Central memory CD4-positive, alpha-beta T cell (primary cell): Measurements from ENCODE around the gene FOXK2.
"Not testable (repeated sequence)": the region's sequence is repeated elsewhere in the genome, so short reads cannot be mapped to it uniquely, and the experiment has no call there.

Source experiments
- DNase-seq: peaks from one replicate; pipeline ENCODE4 v3.0.0; 2022

Gene FOXK2

DNA sequence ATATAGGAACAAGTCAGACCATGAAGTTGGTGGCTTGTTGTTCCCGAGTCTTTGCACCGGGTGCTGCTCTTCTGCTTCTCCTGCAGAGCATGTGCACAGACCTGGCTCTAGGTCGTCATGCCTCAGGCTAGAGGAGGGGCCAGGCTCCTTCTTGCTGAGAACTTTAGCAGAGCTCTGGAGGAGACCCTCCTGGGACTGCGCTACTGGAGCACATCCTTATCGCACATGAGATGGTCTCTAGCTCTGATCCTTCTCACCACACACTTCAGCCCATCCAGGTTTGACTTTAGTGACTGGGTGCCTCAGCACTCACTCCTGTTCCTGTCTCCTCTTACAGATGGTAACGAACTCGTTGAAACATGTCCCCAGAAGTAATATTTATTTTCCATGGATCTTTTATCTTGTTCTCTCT is 14.9 kb downstream of the FOXK2 start:
- DNase-seq: no peak

DNA sequence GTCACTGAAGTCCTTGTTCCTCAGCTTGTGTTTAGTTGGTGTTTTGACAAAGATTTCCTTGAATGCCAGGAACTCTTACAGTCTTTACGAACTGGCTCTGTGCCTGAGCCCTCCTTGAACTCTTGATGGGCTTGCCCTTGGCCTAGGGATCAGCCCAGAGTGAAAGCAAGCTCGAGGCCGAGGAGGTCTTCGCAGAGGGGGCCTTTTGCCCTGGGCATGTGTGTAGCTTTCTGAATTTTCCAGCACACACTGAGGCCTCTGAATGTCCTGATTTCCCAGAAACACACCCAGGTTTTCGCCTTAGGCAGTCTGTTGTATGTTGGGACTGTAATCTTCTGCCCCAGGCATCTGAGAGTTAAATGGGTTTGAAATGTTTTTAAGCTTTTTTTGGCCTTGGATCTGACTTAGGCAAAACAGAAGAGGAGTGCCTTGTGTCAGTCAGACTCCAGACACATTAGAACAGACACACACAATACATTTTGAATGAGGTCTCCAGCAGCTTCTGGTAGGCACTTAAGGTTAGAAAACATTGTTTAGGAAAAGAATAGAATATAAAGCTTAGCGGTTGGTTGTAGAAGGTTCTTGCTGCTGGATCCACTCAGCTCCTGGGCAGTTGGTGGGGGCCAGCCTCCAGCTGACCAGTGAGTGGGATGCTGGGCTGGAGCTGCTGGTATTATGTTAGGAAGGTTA is 17.1 kb downstream of the FOXK2 start:
- DNase-seq: no peak

DNA sequence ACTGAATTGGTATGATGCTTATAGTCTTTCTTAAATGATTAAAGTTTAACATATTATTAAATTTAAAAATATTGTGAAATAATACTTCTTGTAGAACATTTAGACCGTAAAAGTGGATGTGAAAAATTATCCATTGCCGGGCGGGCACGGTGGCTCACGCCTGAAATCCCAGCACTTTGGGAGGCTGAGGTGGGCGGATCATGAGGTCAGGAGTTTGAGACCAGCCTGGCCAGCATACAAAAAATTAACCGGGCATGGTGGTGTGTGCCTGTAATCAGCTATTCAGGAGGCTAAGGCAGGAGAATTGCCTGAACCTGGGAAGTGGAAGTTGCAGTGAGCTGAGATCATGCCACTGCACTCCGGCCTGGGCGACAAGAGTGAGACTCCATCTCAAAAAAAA is 17.7 kb downstream of the FOXK2 start:
- DNase-seq: not testable (repeated sequence)

DNA sequence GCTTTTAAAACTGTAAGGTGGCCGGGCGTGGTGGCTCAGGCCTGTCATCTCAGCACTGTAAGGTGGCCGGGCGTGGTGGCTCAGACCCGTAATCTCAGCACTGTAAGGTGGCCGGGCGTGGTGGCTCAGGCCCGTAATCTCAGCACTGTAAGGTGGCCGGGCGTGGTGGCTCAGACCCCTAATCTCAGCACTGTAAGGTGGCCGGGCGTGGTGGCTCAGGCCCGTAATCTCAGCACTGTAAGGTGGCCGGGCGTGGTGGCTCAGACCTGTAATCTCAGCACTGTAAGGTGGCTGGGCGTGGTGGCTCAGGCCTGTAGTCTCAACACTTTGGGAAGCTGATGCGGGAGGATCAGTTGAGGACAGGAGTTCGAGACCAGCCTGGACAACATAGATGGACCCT is 19.5 kb downstream of the FOXK2 start:
- not testable (repeated sequence) for DNase-seq

DNA sequence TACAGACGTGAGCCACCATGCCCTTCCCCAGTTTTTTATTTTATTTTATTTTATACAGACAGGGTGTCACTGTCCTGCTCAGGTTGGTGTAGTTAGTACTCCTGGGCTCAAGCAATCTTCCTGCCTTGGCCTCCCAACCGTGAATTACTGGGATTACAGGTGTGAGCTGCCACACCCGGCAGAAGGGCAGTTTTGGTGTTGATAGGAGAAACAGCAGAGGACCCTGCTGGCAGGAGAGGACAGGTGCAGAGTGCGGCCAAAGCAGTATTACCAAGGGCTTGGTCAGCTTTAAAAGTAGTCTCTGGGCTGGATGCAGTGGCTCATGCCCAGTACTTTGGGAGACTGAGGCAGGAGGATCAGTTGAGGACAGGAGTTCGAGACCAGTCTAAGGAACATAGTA is 22.9 kb downstream of the FOXK2 start:
- no peak for DNase-seq

DNA sequence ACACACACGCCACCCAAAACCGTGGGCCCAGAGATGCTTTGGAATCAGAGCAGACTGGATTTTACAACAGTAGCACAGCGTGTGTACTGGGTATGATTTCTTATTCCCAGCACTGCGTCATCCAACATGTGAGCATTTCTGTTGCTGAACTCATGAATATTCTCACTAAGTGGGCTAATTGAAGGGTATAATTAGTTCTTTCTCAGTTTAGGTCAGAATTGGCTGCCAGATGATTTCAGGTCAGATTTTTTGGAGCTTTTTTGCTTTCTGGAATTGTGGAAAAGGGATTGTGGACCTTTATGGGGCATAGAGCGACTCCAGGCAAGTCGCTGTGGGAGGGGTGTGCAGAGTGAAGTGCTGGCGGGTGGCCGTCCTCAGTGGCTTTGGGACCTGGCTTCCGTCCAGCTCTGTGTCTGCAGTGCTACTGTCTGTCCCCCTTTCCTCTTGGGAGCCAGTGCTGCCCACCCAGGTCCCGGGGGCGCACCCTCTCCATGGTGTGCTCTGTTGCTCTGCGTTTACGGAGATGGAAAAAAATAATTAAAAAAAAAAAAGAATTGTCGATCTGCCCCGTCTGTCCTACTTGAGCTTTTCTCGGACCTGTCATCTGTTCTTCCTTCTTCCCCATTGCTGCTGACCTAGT is 25.0 kb downstream of the FOXK2 start:
- no peak for DNase-seq

DNA sequence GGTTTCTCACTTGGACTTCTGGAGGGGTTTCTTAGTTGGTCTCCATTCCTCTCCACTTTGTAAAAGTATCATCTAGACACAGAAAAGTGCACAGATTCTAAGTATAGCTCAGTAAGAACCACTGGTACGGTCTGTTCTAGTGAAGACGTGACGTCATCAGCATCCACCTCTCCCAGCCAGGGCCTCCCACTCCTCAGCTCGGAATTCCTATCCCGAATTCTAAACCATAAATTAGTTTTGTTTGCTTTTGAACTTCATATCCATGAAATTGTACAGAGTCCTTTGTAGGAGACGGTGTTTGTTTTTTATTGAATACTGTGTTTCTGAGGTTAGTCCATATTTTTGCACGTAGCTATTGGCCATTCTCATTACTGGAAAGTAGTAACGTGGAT is 25.5 kb downstream of the FOXK2 start:
- no peak for DNase-seq

DNA sequence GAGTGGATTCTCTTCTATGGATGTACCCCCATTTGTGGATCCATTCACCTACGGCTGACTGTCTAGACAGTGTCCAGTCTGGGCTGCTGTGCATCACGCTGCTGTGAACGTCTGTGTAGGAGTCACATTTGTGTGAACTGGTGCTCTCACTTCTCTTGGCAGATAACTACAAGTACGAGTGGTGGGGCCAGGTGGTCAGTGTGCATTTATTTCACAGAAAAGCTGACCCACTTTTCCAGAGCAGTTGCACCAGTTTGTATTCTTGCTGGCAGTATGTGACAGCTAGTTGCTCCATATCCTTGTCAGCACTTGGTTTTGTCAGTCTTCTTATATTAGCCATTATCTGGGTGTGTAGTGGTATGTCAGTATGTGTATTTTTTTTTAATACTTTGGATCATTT is 28.4 kb downstream of the FOXK2 start:
- DNase-seq: no peak

DNA sequence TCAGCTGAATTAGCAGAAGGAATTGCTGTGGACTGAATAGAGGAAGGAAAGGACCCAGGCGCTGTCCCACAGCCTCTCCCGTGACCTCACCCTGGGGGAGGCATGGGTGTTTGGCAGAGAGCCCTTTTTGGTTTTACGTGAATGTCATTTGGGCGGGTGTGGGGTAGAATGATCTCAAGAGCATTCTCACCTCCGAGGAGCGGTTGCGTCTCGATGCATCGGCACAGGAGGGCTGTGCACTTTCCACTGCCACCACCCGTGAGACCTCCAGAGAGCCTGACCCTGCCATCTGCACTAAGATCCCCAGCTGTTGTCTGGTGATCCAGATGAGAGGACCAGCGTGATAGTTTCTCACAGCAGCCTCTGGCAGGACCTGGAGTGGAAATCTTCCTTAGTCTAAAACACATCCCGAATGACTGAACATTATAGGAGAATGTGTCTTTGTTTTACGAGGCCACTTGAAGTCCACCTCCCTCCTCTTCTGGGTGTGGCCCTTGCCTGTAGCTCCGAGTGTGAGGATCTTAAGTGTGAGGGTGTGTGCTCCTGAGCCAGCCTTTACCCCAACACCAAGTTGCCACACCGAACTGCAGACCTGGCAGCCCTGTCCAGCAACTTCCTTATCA is 29.3 kb downstream of the FOXK2 start:
- no peak for DNase-seq

DNA sequence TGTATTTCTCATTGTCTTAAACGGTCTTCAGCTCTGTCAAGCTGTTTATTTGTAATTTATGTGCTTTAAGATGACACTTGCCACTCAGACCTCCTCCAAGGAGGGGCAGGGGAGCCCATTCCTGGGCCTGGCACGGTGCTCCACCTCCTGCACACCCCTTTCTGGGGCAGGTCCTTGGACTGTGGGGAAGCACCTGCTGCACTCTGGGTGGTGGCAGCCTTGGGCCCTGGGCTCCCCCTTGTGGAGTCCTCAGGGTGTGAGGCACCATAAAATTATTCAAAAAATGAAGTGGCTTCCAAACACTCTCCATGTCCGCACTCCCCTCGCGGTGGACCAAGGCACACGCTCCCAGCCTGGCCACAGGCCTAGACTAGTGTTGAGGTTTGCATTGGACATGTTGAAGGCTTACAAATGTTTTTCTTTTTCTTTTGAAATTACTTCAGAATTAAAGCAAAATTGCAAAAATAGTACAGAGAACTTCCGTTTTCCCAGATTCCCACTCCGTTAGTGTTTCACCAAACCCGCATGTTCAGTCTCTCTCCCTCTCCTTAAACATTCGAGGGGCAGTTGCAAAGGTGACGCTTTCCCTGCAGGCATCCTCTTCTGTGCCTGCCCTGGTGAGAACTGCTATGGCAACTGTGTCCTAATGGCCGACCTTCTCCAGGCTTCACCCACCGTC is 32.4 kb downstream of the FOXK2 start:
- peak; percentile 71 for DNase-seq

DNA sequence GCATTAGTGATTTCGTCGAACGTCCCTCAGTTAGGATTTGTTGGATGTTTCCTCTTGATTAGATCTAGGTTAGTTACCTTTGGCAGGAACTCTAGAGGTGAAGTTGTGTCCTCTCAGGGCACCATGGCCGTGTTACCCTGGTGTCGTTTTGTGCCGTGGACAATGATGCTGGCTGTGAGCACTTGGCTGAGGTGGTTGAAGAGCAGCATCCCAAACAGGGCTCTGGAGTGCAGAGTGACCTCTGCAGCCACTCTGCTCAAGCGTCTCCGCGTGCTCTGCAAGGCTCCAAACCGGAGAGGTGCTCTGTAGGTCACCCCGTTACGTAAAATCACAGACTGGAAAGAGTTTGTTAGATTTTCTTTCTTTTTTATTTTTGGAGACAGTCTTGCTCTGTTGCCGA is 33.0 kb downstream of the FOXK2 start:
- no peak for DNase-seq

DNA sequence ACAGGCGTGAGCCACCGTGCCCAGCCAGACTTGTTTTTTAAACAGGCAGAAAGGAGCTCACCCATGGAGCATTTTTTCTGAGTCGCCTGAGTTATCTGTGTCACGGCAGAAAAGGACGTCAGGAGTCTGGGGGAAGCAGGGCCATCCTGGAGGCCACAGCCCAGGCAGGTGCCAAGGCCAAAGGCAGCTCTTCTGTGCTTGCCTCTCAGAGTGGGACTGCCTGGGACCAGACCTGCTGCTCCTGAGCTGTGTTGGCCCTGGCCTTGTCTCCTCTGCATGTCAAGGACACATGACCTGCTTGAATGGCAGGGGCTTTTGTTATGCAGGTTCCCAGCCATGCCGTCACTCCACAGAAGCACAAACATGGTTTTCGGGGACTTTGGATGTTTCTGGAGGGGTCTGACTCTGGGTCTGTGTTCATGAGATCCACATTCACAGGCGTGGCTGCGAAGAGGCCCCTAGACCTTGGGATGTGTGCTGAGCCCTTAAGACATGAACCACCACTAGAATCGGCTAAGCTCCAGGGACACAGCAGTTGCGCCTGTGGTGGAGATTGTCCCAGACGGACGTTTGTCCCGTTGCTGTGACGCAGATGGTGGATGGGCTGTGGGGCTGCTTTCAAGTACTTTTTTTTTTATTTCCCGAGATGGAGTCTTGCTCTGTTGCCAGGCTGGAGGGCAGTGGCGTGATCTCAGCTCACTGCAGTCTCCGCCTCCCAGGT is 33.8 kb downstream of the FOXK2 start:
- no peak for DNase-seq

DNA sequence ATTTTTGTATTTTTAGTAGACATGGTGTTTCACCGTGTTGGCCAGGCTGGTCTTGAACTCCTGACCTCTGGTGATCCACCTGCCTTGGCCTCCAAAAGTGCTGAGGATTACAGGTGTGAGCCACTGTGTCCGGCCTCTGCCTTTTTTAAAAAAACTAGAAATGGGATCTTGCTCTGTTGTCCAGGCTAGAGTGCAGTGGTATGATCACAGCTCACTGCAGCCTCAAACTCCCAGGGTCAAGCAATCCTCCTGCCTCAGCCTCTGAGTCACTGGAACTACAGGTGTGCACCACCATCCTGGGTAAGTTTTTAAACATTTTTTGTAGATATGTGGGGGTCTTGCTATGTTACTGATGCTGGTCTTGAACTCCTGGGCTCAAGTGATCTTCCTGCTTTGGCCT is 38.0 kb downstream of the FOXK2 start:
- DNase-seq: not testable (repeated sequence)

DNA sequence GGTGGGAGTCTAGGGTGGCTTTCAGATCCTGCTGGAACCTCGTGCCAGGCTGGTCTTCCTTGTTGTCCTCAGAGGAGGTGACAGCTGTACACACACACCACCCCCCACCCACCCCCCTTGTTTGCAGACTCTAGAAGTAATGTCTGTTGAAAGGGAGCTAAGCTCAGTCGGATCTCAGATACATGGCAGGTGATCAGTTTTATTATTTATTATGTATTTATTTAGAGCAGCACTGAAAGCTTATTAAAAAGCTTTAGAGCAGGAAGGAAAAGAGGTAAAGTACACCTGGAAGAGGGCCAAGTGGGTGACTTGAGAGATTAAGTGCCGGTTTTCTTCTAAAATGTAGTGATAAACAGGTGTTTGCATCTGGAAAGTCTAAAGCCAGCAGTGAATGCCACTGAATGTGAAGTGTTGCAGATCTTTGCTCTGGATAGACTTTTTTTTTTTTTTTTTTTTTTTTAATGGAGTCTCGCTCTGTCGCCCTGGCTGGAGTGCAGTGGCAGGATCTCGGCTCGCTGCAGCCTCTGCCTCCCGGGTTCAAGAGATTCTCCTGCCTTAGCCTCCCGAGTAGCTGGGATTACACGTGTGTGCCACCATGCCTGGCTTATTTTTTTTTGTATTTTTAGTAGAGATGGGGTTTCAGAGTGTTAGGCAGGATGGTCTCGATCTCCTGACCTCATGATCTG is 40.2 kb downstream of the FOXK2 start:
- no peak for DNase-seq

DNA sequence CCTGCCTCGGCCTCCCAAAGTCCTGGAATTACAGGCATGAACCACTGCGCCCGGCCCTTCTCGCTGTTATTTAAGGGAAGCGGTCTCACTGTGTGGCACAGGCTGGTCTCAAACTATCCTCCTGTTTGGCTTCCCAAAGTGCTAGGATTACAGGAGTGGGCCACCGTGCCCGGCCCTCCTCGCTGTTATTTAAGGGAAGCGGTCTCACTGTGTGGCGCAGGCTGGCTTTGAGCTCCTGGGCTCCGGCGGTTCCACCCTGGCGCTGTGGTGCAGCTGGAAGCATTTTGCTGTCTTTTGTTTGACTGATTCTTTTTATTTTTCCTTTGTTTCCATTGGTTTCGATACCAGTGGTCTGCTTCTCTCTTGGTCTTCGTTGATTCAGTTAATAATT is 40.7 kb downstream of the FOXK2 start:
- DNase-seq: no peak

DNA sequence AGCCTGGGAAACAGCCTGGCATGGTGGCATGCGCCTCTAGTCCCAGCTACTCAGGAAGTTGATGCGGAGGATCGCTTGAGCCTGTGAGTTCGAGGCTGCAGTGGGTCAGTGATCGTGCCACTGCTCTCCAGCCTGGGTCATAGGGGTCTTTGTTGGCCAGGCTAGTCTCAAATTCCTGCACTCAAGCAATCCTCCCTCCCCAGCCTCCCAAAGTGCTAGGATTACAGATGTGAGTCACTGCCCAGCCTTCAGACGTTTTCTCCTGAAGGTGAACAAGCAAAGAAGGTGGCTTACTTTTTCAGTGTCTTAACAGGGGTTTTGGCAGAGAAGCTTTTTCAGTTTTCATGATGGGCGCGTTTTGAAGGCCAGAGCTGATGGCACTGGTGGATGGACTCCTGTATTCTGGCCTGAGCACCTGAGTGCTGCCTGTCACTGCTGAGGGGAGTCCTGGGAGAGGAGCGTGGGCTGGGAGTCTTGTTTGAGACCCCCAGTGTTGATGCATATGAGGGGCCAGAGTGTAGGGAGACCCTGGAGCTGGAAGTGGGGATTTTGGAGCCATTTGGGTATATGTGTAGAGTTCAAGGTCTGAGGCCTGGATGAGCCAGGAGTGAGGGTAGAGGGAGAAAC is 41.4 kb downstream of the FOXK2 start:
- no peak for DNase-seq

DNA sequence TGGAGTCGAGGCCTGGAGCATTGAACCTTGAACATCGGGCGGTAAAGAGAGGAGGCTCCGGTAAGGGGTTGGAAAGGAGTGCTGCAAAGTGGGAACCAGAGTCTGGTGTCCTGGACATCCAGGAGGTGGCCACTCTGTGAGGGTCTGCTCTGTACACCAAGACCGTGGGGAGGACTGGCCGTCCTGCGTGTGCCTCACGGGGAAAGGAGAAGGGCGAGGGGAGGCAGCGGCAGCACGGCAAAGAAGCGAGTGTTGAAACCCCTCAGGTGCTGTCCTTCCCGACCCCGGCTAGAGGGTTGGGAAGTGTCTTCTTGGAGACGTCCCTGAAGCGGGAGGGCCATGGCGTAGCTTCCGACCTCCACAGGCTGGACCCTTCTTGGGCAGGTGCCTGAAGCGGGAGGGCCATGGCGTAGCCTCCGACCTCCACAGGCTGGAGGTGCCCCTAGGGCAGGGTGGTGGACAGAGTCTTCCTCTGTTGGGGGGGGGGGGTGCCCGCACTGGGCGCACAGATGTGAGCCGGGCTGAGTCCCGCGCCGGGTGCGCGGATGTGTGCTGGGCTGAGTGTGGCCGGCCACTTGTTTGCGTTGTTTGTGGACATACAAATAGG is 42.0 kb downstream of the FOXK2 start:
- DNase-seq: no peak

DNA sequence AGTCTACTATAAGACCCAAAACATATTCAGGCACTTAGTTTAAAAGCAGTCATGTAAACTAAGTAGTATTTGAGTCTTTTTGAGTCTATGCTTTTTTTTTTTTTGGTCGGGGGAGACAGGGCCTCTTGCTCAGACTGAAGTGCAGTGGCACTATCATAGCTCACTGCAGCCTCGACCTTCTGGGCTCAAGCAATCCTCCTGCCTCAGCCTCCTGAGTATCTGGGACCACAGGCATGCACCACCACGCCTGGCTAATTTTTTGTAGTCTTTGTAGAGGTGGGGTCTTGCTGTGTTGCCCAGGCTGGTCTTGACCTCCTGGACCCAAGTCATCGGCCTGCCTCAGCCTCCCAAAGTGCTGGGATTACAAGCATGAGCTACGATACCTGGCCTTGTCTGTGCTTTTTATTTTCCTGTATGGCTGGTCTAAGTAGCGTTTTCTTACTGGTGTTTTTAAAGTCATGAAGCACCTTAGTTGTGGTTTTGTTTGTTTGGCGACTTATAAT is 43.2 kb downstream of the FOXK2 start:
- not testable (repeated sequence) for DNase-seq

DNA sequence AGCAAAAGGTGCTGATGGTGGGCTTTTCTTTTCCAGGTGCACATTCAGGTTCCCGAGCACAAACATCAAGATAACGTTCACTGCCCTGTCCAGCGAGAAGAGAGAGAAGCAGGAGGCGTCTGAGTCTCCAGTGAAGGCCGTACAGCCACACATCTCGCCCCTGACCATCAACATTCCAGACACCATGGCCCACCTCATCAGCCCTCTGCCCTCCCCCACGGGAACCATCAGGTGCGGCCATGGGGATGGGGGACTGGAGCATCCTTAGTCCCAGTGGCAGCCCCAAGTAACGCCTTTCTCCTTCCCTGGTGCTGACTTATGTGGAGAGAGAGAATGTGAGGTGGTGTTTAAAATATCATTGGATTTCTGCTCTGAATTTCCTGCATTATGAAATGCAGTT is 43.8 kb downstream of the FOXK2 start:
- no peak for DNase-seq

DNA sequence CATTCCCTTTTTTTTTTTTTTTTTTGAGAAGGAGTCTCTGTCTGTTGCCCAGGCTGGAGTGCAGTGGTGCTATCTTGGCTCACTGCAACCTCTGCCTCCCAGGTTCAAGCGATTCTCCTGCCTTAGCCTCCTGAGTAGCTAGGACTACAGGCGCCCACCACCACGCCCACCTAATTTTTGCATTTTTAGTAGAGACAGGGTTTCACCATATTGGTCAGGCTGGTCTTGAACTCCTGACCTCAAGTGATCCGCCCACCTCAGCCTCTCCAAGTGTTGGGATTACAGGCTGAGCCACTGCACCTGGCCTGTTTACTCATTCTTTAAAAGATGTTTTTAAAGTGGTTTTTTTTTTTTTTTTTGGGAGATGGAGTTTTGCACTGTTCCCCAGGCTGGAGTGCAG is 44.2 kb downstream of the FOXK2 start:
- not testable (repeated sequence) for DNase-seq

DNA sequence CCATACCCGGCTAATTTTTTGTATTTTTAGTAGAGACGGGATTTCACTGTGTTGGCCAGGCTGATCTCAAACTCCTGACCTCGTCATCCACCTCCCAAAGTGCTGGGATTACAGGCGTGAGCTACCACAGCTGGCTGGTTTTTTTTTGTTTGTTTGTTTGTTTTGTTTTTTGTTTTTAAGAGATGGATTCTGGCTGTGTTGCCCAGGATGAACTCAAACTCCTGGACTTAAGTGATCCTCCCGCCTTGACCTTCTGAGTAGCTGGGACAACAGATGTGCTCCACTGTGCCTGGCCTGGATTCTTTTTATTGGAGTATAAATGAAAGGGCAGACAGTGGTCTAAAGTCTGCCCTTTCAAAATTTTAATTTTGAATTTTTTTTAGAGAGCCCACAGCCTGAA is 44.7 kb downstream of the FOXK2 start:
- no peak for DNase-seq
